ENCODE data around the gene EEA1. TPM values are rescaled to one million over a fixed set of nuclear protein-coding genes. Genes with fewer than 3 reads are reported as not detected.

EEA1 gene
- total RNA-seq, 1 experiment from 2014 or later: 14.9 TPM

DNA sequence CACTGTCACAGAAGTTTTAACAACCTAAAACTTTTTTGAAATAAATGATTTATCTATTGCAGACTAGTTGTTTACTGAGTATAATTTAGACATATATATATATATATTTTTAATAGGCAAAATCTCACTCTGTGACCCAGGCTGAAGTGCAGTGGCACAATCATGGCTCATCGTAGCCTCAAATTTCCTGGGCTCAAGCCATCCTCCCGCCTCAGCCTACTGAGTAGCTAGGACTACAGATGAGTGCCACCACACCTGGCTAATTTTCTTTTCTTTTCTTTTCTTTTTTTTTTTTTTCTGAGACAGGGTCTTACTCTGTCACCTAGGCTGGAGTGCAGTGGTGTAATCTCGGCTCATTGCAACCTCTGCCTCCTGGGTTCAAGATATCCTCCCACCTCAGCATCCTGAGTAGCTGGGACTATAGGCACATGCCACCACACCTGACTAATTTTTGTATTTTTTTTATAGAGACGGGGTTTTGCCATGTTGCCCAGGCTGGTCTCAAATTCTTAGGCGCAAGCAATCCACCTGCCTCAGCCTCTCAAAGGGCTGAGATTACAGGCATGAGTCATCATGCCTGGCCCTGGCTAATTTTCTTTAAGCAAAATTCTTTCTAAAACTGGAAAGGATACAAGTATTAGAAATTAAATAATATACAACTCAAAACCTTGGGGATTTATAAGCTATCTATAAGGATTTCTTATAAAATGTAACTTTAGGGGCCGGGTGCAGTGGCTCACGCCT lies 23.1 kb downstream of the EEA1 start:
- WGBS (ENCODE audit: extremely low coverage, insufficient read length, low lambda C conversion rate): no CpG with 5 or more reads among the region's 7 CpGs
- no peak overlapping the region for H4K91ac ChIP-seq (ENCODE audit: insufficient read length, low read depth, low read length)
- H3K14ac ChIP-seq (ENCODE audit: insufficient read depth, low read length): no peak overlapping the region
- H3K79me2 ChIP-seq (ENCODE audit: insufficient read depth, low read length): peaks cover 6% of the 10 kb centered on the region; the same call in 1 of the 2 replicates
- H2BK120ac ChIP-seq (ENCODE audit: low read depth, low read length, poor library complexity, severe bottlenecking): no peak overlapping the region
- no peak overlapping the region for H3K4me3 Mint-ChIP-seq
- no peak overlapping the region for H3K4me2 ChIP-seq (ENCODE audit: insufficient read depth, insufficient read length, low read length)
- no peak overlapping the region for H2BK15ac ChIP-seq (ENCODE audit: low read depth, low read length)
- H4K8ac ChIP-seq (replicated peaks; ENCODE audit: insufficient read length, low read depth, low read length): no peak overlapping the region
- H2BK12ac ChIP-seq (ENCODE audit: insufficient read length, low read depth, low read length): no peak overlapping the region
- peaks cover 11 to 19% (median 12%) of the 10 kb centered on the region in 3 experiments for H3K36me3 Mint-ChIP-seq (ENCODE audit: insufficient read depth in 1 of 3, low read depth in 3 of 3)
- no peak overlapping the region for H2AK5ac ChIP-seq (ENCODE audit: insufficient read length, low read length)
- H4K5ac ChIP-seq (ENCODE audit: insufficient read length, low read depth, low read length): no peak overlapping the region
- no peak overlapping the region for H2AFZ ChIP-seq (ENCODE audit: low read length)
- H3K18ac ChIP-seq (ENCODE audit: insufficient read length, low read depth, low read length): no peak overlapping the region
- DNase-seq: no peak
- H4K20me1 ChIP-seq (ENCODE audit: control insufficient read depth, insufficient read depth, insufficient read length): no peaks in the 10 kb centered on the region
- H3K4ac ChIP-seq (ENCODE audit: low read depth, low read length): no peak overlapping the region
- H3K9me3 ChIP-seq (ENCODE audit: control insufficient read depth, low read depth, low read length): no peaks in the 10 kb centered on the region
- no peaks in the 10 kb centered on the region for H3K27me3 Mint-ChIP-seq (ENCODE audit: low read depth)
- H3K27ac Mint-ChIP-seq: 0 out of 7 replicates have a peak overlapping the region, but pooled peaks of 1 of the 3 experiments have one; percentile 31
- H3K4me1 Mint-ChIP-seq: peaks cover 12 to 17% of the 10 kb centered on the region in 2 experiments
- no peak overlapping the region for H2BK20ac ChIP-seq (ENCODE audit: low read depth, low read length, poor library complexity, severe bottlenecking)
- H3K4me1 ChIP-seq (ENCODE audit: insufficient read depth, low read length): no peaks in the 10 kb centered on the region
- H3T11ph ChIP-seq (ENCODE audit: low read length): no peak overlapping the region
- peaks cover 14 to 15% of the 10 kb centered on the region in 2 experiments; a peak in 4 of 5 replicates for H3K9me3 Mint-ChIP-seq
- H3K56ac ChIP-seq (ENCODE audit: insufficient read length, low read depth, low read length): no peak overlapping the region
- no peak overlapping the region for H2BK5ac ChIP-seq (ENCODE audit: insufficient read length, low read length)
- H3K23ac ChIP-seq (ENCODE audit: insufficient read length, low read depth, low read length): no peak overlapping the region
- peaks cover 4% of the 10 kb centered on the region for H3K79me1 ChIP-seq (ENCODE audit: insufficient read depth, low read depth, low read length, poor library complexity, severe bottlenecking)
- no peaks in the 10 kb centered on the region for H3K23me2 ChIP-seq (ENCODE audit: insufficient read length, low read depth, low read length, poor library complexity, severe bottlenecking)
- TF ChIP-seq, protein P1, sequence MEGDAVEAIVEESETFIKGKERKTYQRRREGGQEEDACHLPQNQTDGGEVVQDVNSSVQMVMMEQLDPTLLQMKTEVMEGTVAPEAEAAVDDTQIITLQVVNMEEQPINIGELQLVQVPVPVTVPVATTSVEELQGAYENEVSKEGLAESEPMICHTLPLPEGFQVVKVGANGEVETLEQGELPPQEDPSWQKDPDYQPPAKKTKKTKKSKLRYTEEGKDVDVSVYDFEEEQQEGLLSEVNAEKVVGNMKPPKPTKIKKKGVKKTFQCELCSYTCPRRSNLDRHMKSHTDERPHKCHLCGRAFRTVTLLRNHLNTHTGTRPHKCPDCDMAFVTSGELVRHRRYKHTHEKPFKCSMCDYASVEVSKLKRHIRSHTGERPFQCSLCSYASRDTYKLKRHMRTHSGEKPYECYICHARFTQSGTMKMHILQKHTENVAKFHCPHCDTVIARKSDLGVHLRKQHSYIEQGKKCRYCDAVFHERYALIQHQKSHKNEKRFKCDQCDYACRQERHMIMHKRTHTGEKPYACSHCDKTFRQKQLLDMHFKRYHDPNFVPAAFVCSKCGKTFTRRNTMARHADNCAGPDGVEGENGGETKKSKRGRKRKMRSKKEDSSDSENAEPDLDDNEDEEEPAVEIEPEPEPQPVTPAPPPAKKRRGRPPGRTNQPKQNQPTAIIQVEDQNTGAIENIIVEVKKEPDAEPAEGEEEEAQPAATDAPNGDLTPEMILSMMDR (conservative IDR thresholded peaks at IDR 0.05): no peak
- no peak overlapping the region for H3K9ac ChIP-seq (ENCODE audit: extremely low read depth, insufficient read length, low read length)
- H3K27ac ChIP-seq (ENCODE audit: insufficient read length, low read depth, low read length): no peak overlapping the region
- H3K27me3 ChIP-seq (ENCODE audit: insufficient read depth, low read length): no peaks in the 10 kb centered on the region

Data from H9 (cell line).